HEK293T (cell line): ENCODE results near the gene TENT5D.

ENCODE experiments used
- ARNT ChIP-seq: fragments of 450-650 bp; IDR thresholded peaks from 2 replicates; pipeline ENCODE4 v1.6.1; 2017; ENCODE audit warnings: mild to moderate bottlenecking
- BHLHE40 ChIP-seq: fragments of 450-650 bp; IDR thresholded peaks from 2 replicates; pipeline ENCODE4 v1.6.1; 2016; ENCODE audit warnings: mild to moderate bottlenecking, moderate library complexity, borderline replicate concordance
- ELF4 ChIP-seq: fragments of 450-650 bp; IDR thresholded peaks from 2 replicates; pipeline ENCODE4 v1.6.1; 2017; ENCODE audit warnings: antibody characterized with exemption
- FOXA1 ChIP-seq: fragments of 450-650 bp; IDR thresholded peaks from 2 replicates; pipeline ENCODE4 v1.6.1; 2016; ENCODE audit warnings: mild to moderate bottlenecking
- FOXM1 ChIP-seq: fragments of 450-650 bp; IDR thresholded peaks from 2 replicates; pipeline ENCODE4 v1.6.1; 2017; ENCODE audit warnings: mild to moderate bottlenecking, borderline replicate concordance
- HDGF ChIP-seq: fragments of 450-650 bp; IDR thresholded peaks from 2 replicates; pipeline ENCODE4 v1.6.1; 2017; ENCODE audit warnings: antibody characterized with exemption, borderline replicate concordance
- NFRKB ChIP-seq: fragments of 450-650 bp; IDR thresholded peaks from 2 replicates; pipeline ENCODE4 v1.6.1; 2016; ENCODE audit warnings: mild to moderate bottlenecking, moderate library complexity
- PKNOX1 ChIP-seq: fragments of 450-650 bp; IDR thresholded peaks from 2 replicates; pipeline ENCODE4 v1.6.1; 2016
- SP1 ChIP-seq: fragments of 450-650 bp; IDR thresholded peaks from 2 replicates; pipeline ENCODE4 v1.6.1; 2017
- SUZ12 ChIP-seq: fragments of 450-650 bp; IDR thresholded peaks from 2 replicates; pipeline ENCODE4 v1.6.1; 2016; ENCODE audit warnings: mild to moderate bottlenecking
- TARDBP ChIP-seq: fragments of 450-650 bp; IDR thresholded peaks from 2 replicates; pipeline ENCODE4 v1.6.1; 2016

DNA sequence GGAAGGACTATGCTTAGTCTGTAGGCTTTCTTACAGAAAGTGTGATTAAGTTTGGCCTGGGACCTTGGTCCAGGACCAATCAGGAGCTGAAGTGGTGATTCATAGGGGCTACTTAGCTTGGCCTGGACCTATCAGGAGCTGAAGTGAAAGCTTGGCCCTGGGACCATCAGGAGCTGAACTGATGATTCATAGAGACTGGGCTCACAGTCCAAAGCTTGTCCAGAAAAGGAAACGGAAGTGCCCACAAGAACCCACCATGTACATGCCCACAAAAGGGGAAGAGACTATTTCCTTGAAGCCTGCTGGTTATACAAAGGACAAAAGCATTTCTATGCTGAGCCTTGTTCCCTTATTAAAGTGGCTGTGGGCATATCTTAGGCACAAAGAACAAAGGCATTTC lies 12.6 kb downstream of the TENT5D start:
- TF ChIP-seq SP1 = no peak
- TF ChIP-seq TARDBP = no peak
- no peak for TF ChIP-seq ELF4
- no peak for TF ChIP-seq BHLHE40
- no peak for TF ChIP-seq HDGF
- TF ChIP-seq SUZ12 = no peak
- no peak for TF ChIP-seq FOXM1
- TF ChIP-seq ARNT = no peak
- TF ChIP-seq PKNOX1 = no peak
- TF ChIP-seq NFRKB = no peak
- TF ChIP-seq FOXA1 = no peak
